ENCODE measurements around the gene B9D1. TPM values are rescaled to one million over a fixed set of nuclear protein-coding genes. Genes with fewer than 3 reads are reported as not detected.
A peak's percentile ranks its signal among the peaks of the same experiment; 100 is the strongest.

B9D1 gene
- polyA plus RNA-seq, 3 donors, result 1.0 TPM; not detected in 2

DNA sequence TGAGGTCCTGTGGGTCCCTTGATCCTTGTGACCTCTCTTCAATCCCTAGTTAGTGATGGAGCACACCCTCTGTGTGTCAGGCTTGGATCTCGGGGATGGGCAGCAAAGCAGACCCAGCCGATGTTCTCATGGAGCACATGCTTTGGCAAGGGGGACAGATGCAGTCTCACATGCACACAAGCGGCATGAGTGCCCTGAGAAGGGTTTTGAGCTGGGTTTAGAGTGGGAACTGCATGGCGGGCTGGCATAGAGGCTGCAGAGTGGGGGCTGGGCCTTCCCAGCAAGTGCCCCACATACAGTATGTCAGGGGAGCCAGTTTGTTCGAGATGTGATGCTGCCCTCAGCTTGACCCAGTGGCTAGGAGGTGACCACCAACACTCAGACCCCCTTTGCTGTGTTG is 41.6 kb downstream of the B9D1 start:
- intact Hi-C loops (cut with micrococcal nuclease), result loop anchor here in 1 of 2 donors (5.0 kb wide), 1 partner anchor 39 kb away; no protein-coding TSS in a partner anchor
- no peak for DNase-seq
- peak overlapping the region in 1 of 2 donors; percentile 59 for H3K4me3 Mint-ChIP-seq
- Histone ChIP-seq H3K27me3 (ENCODE audit: control insufficient read depth in 2 of 2, insufficient read depth in 2 of 2, low read length in 2 of 2) (peaks cover 33 to 85% of the 10 kb centered on the region in 2 donors), H3K4me1 (ENCODE audit: control insufficient read depth in 1 of 2, insufficient read depth in 2 of 2, low read length in 2 of 2) (no peaks in the 10 kb centered on the region), H3K27ac (ENCODE audit: low read depth in 1 of 2, low read length in 2 of 2) (no peak overlapping the region), H3K4me3 (replicated peaks in 1 of 3; ENCODE audit: low read depth in 2 of 3, low read length in 3 of 3) (no peak overlapping the region), H4K20me1 (ENCODE audit: insufficient read depth, low read length) (no peaks in the 10 kb centered on the region), H3K4me2 (replicated peaks; ENCODE audit: extremely low read depth, low read length, poor library complexity, severe bottlenecking) (no peak overlapping the region), H2AFZ (ENCODE audit: insufficient read depth, low read depth, low read length, poor library complexity, severe bottlenecking) (no peak overlapping the region), H3K9ac (ENCODE audit: insufficient read depth, low read length, poor library complexity, severe bottlenecking) (no peak overlapping the region), H3K79me2 (ENCODE audit: insufficient read depth, low read length) (no peaks in the 10 kb centered on the region), H3K36me3 (replicated peaks in 1 of 2; ENCODE audit: control insufficient read depth in 1 of 2, insufficient read depth in 2 of 2, low read length in 2 of 2) (no peaks in the 10 kb centered on the region), H3K9me3 (replicated peaks in 1 of 2; ENCODE audit: control insufficient read depth in 1 of 2, insufficient read depth in 1 of 2, low read length in 2 of 2) (peaks cover 0 to 8% of the 10 kb centered on the region in 2 donors)
- H3K36me3 Mint-ChIP-seq, result peaks cover 0 to 1% of the 10 kb centered on the region in 2 donors
- peaks cover 0 to 15% (median 8%) of the 10 kb centered on the region in 7 donors for H3K9me3 Mint-ChIP-seq
- peaks cover 65 to 86% (median 85%) of the 10 kb centered on the region in 3 donors for H3K27me3 Mint-ChIP-seq (ENCODE audit: low read depth in 3 of 3)
- no peaks in the 10 kb centered on the region for H3K4me1 Mint-ChIP-seq
- TF ChIP-seq, protein P1, sequence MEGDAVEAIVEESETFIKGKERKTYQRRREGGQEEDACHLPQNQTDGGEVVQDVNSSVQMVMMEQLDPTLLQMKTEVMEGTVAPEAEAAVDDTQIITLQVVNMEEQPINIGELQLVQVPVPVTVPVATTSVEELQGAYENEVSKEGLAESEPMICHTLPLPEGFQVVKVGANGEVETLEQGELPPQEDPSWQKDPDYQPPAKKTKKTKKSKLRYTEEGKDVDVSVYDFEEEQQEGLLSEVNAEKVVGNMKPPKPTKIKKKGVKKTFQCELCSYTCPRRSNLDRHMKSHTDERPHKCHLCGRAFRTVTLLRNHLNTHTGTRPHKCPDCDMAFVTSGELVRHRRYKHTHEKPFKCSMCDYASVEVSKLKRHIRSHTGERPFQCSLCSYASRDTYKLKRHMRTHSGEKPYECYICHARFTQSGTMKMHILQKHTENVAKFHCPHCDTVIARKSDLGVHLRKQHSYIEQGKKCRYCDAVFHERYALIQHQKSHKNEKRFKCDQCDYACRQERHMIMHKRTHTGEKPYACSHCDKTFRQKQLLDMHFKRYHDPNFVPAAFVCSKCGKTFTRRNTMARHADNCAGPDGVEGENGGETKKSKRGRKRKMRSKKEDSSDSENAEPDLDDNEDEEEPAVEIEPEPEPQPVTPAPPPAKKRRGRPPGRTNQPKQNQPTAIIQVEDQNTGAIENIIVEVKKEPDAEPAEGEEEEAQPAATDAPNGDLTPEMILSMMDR (IDR thresholded peaks at IDR 0.05), result no peak
- WGBS (ENCODE audit: insufficient coverage), result 92% methylated on average over 5 of the region's 5 CpGs
- H3K27ac Mint-ChIP-seq, result no peak overlapping the region

DNA sequence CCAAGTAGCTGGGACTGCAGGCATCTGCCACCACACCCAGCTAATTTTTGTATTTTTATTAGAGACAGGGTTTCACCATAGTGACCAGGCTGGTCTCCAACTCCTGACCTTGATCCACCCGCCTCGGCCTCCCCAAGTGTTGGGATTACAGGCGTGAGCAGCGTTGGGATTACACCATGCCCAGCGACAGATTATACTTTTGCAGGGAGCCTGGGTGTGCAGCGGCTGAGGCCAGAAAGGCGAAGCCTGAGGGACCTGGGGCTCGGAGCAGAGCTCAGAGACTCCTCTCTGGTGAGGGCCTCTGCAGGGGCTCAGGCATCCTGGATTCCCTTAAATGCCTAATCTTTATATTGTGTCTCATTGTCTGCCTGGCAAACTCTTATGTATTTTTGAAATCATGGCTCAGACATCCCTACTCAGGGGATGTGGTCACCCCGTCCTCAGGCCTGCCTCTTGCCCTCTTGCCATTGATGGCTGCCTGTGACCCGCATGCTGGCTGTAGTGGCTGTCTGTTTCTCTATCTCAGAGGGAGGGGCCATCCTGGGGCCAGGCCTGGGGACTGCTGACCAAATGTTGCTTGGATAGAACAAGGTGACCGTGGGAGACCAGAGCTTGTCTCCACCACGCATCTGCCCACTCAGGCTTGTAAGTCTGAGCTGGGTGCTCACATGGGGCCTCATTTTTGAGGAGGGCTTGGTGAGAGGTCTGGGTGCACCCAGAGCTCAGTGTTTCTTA is 42.6 kb downstream of the B9D1 start:
- Histone ChIP-seq H3K36me3 (replicated peaks in 1 of 2; ENCODE audit: control insufficient read depth in 1 of 2, insufficient read depth in 2 of 2, low read length in 2 of 2) (no peaks in the 10 kb centered on the region), H3K27me3 (ENCODE audit: control insufficient read depth in 2 of 2, insufficient read depth in 2 of 2, low read length in 2 of 2) (peaks cover 30 to 85% of the 10 kb centered on the region in 2 donors), H3K9ac (ENCODE audit: insufficient read depth, low read length, poor library complexity, severe bottlenecking) (no peak overlapping the region), H3K9me3 (replicated peaks in 1 of 2; ENCODE audit: control insufficient read depth in 1 of 2, insufficient read depth in 1 of 2, low read length in 2 of 2) (peaks cover 0 to under 1% of the 10 kb centered on the region in 2 donors), H3K4me2 (replicated peaks; ENCODE audit: extremely low read depth, low read length, poor library complexity, severe bottlenecking) (no peak overlapping the region), H3K4me3 (replicated peaks in 1 of 3; ENCODE audit: low read depth in 2 of 3, low read length in 3 of 3) (no peak overlapping the region), H2AFZ (ENCODE audit: insufficient read depth, low read depth, low read length, poor library complexity, severe bottlenecking) (no peak overlapping the region), H3K4me1 (ENCODE audit: control insufficient read depth in 1 of 2, insufficient read depth in 2 of 2, low read length in 2 of 2) (no peaks in the 10 kb centered on the region), H3K27ac (ENCODE audit: low read depth in 1 of 2, low read length in 2 of 2) (no peak overlapping the region), H4K20me1 (ENCODE audit: insufficient read depth, low read length) (no peaks in the 10 kb centered on the region), H3K79me2 (ENCODE audit: insufficient read depth, low read length) (no peaks in the 10 kb centered on the region)
- no peaks in the 10 kb centered on the region for H3K4me1 Mint-ChIP-seq
- peak overlapping the region in 1 of 2 donors; percentile 59 for H3K4me3 Mint-ChIP-seq
- H3K27me3 Mint-ChIP-seq (ENCODE audit: low read depth in 3 of 3), result peaks cover 74 to 88% (median 87%) of the 10 kb centered on the region in 3 donors
- intact Hi-C loops (cut with micrococcal nuclease), result loop anchor here in 1 of 2 donors (5.0 kb wide), 1 partner anchor 38 kb away; no protein-coding TSS in a partner anchor
- TF ChIP-seq, protein P1 (IDR thresholded peaks at IDR 0.05), result no peak
- H3K36me3 Mint-ChIP-seq, result peaks cover 0 to 4% of the 10 kb centered on the region in 2 donors
- peaks cover 0 to 5% (median under 1%) of the 10 kb centered on the region in 7 donors for H3K9me3 Mint-ChIP-seq
- WGBS (ENCODE audit: insufficient coverage), result 98% methylated on average over 9 of the region's 12 CpGs
- no peak for DNase-seq
- no peak overlapping the region for H3K27ac Mint-ChIP-seq
